Measurements from ENCODE around the gene MEST. TPM values are rescaled to one million over a fixed set of nuclear protein-coding genes. Genes with fewer than 3 reads are reported as not detected.
"Not testable (repeated sequence)": the region's sequence is repeated elsewhere in the genome, so short reads cannot be mapped to it uniquely, and the experiment has no call there.

The MEST gene
- total RNA-seq, 1 experiment from 2014 or later = 76.9 TPM

GRCh38 chr7:130444751-130445407 is 47.0 kb upstream of the MEST start:
- DNase-seq = no peak
- no peaks in the 10 kb centered on the region for H3K27me3 ChIP-seq (ENCODE audit: insufficient read depth, low read depth)
- ChIA-PET CTCF (no interaction called here), POLR2A (ENCODE audit: unreplicated experiment) (no interaction called here)
- H3K27ac ChIP-seq = no peak overlapping the region
- TF ChIP-seq EZH2 (IDR thresholded peaks at IDR 0.05; ENCODE audit: low read depth) (no peak), CTCF (conservative IDR thresholded peaks at IDR 0.05) (no peak)
- H3K79me2 ChIP-seq (ENCODE audit: low read depth) = peaks cover 5% of the 10 kb centered on the region; the same call in 1 of the 2 replicates
- no TSS peak for BruUV-seq (replicated peaks)
- 0 out of 2 replicates have a peak, but pooled peaks cover under 1% of the 10 kb centered on the region for H3F3A ChIP-seq (ENCODE audit: insufficient read depth, low read depth)
- H3K4me1 ChIP-seq (replicated peaks; ENCODE audit: insufficient read depth) = peaks cover 15% of the 10 kb centered on the region
- no peaks in the 10 kb centered on the region for H4K20me1 ChIP-seq (ENCODE audit: insufficient read depth)
- intact Hi-C loops (cut with micrococcal nuclease; ENCODE audit: unreplicated experiment) = no loop called here
- no peak overlapping the region for H3K4me3 ChIP-seq
- H3K4me2 ChIP-seq = no peak overlapping the region
- no peaks in the 10 kb centered on the region for H3K9me2 ChIP-seq (ENCODE audit: insufficient read depth)
- H3K36me3 ChIP-seq (ENCODE audit: low read depth) = no peaks in the 10 kb centered on the region
- H3K9me3 ChIP-seq (ENCODE audit: insufficient read depth, low read depth) = no peaks in the 10 kb centered on the region
- H2AFZ ChIP-seq = no peak overlapping the region

GRCh38 chr7:130446259-130446658 is 45.6 kb upstream of the MEST start:
- POLR2A ChIA-PET (ENCODE audit: unreplicated experiment) = no interaction called here

GRCh38 chr7:130451344-130451743 is 40.5 kb upstream of the MEST start:
- H4K20me1 ChIP-seq (ENCODE audit: insufficient read depth); H3K36me3 ChIP-seq (ENCODE audit: low read depth); H3K4me1 ChIP-seq (replicated peaks; ENCODE audit: insufficient read depth); H3F3A ChIP-seq (ENCODE audit: insufficient read depth, low read depth); H3K9me3 ChIP-seq (ENCODE audit: insufficient read depth, low read depth); DNase-seq; H3K4me3 ChIP-seq; H2AFZ ChIP-seq; intact Hi-C loops (cut with micrococcal nuclease; ENCODE audit: unreplicated experiment); H3K9me2 ChIP-seq (ENCODE audit: insufficient read depth); H3K27me3 ChIP-seq (ENCODE audit: insufficient read depth, low read depth); H3K79me2 ChIP-seq (ENCODE audit: low read depth); POLR2A ChIA-PET (ENCODE audit: unreplicated experiment); H3K4me2 ChIP-seq; H3K27ac ChIP-seq; BruUV-seq (replicated peaks): not testable (repeated sequence)
- CTCF ChIA-PET = interaction anchor here (0.6 kb wide), 1 partner anchor 36 kb away, joined by 5 read pairs; no protein-coding TSS in a partner anchor

More at GRCh38 chr7:130446259-130446658, 45.6 kb upstream of the MEST start:
- H3K9me3 ChIP-seq (ENCODE audit: insufficient read depth, low read depth) = no peaks in the 10 kb centered on the region
- no peak for TF ChIP-seq CTCF (conservative IDR thresholded peaks at IDR 0.05)
- no peak for TF ChIP-seq EZH2 (IDR thresholded peaks at IDR 0.05; ENCODE audit: low read depth)
- BruUV-seq (replicated peaks) = no TSS peak
- no peaks in the 10 kb centered on the region for H3K79me2 ChIP-seq (ENCODE audit: low read depth)
- no peak for DNase-seq
- no peak overlapping the region for H3K27ac ChIP-seq
- intact Hi-C loops (cut with micrococcal nuclease; ENCODE audit: unreplicated experiment) = no loop called here
- no peaks in the 10 kb centered on the region for H3K36me3 ChIP-seq (ENCODE audit: low read depth)
- no peaks in the 10 kb centered on the region for H4K20me1 ChIP-seq (ENCODE audit: insufficient read depth)
- H2AFZ ChIP-seq = no peak overlapping the region
- no peak overlapping the region for H3K4me3 ChIP-seq
- no peak overlapping the region for H3K4me2 ChIP-seq
- no peaks in the 10 kb centered on the region for H3F3A ChIP-seq (ENCODE audit: insufficient read depth, low read depth)
- CTCF ChIA-PET = no interaction called here
- no peaks in the 10 kb centered on the region for H3K27me3 ChIP-seq (ENCODE audit: insufficient read depth, low read depth)
- H3K9me2 ChIP-seq (ENCODE audit: insufficient read depth) = no peaks in the 10 kb centered on the region
- H3K4me1 ChIP-seq (replicated peaks; ENCODE audit: insufficient read depth) = peaks cover 10% of the 10 kb centered on the region

- H4K20me1 ChIP-seq (ENCODE audit: insufficient read depth) = no peaks in the 10 kb centered on the region
- no peak overlapping the region for H3K4me2 ChIP-seq
- no peak for DNase-seq
- BruUV-seq (replicated peaks) = no TSS peak
- H3K36me3 ChIP-seq (ENCODE audit: low read depth) = no peaks in the 10 kb centered on the region
- H3K27ac ChIP-seq = no peak overlapping the region
- no peaks in the 10 kb centered on the region for H3K9me3 ChIP-seq (ENCODE audit: insufficient read depth, low read depth)
- TF ChIP-seq EZH2 (IDR thresholded peaks at IDR 0.05; ENCODE audit: low read depth) (no peak), CTCF (conservative IDR thresholded peaks at IDR 0.05) (no peak)
- H3K4me3 ChIP-seq = no peak overlapping the region
- ChIA-PET CTCF (interaction anchor here (0.5 to 0.7 kb wide), 2 partner anchors 12 to 383 kb away, joined by 4 to 8 read pairs; partner anchors contain the start of gene KLHDC10), POLR2A (ENCODE audit: unreplicated experiment) (no interaction called here)
- no peaks in the 10 kb centered on the region for H3K9me2 ChIP-seq (ENCODE audit: insufficient read depth)
- no peaks in the 10 kb centered on the region for H3K4me1 ChIP-seq (replicated peaks; ENCODE audit: insufficient read depth)
- no peaks in the 10 kb centered on the region for H3F3A ChIP-seq (ENCODE audit: insufficient read depth, low read depth)
- intact Hi-C loops (cut with micrococcal nuclease; ENCODE audit: unreplicated experiment) = no loop called here
- H3K27me3 ChIP-seq (ENCODE audit: insufficient read depth, low read depth) = no peaks in the 10 kb centered on the region
- H2AFZ ChIP-seq = no peak overlapping the region
- no peaks in the 10 kb centered on the region for H3K79me2 ChIP-seq (ENCODE audit: low read depth)
Observed at GRCh38 chr7:130452951-130453350, 38.9 kb upstream of the MEST start.
